B cell (primary cell): ENCODE measurements around the gene HHATL. TPM values are rescaled to one million over a fixed set of nuclear protein-coding genes. Genes with fewer than 3 reads are reported as not detected.

Experiments
- ATAC-seq: fragments of 200-7000 bp; cut with Tn5 transposase; one replicate; pipeline ENCODE4 v1.10.0; 2021; ENCODE audit warnings: low read depth, mild to moderate bottlenecking, moderate number of reproducible peaks, moderate library complexity
- CTCF ChIA-PET: fragments of 350-600 bp; sonication (Branson Sonifier 250); formaldehyde crosslinking; loops from one replicate; lab custom pipeline; 2021; ENCODE audit warnings: antibody characterized with exemption, inconsistent platforms; lab: Charles Lee
- POLR2A ChIA-PET: fragments of 350-600 bp; sonication (Branson Sonifier 250); formaldehyde crosslinking; loops from one replicate; lab custom pipeline; 2021; ENCODE audit warnings: antibody characterized with exemption; lab: Charles Lee
- DNase-seq: peaks from one replicate; pipeline ENCODE4 v3.0.0; 2013
- H2AFZ ChIP-seq: 2 replicates; pipeline ENCODE4 v1.6.1; 2012; ENCODE audit warnings: mild to moderate bottlenecking, low read depth, low read length; ENCODE audit not compliant: insufficient read depth, poor library complexity, severe bottlenecking
- H3K27ac ChIP-seq, 2 donors: 1 replicate in 1 of 2; 2 replicates in 1 of 2; pipeline ENCODE4 v1.5.1; 2012 to 2013; ENCODE audit warnings: low read length in 2 of 2, mild to moderate bottlenecking in 2 of 2, moderate library complexity in 1 of 2
- H3K27me3 ChIP-seq, 4 experiments: fragments of 200-600 bp in 1 of 4; sonication (generic) in 1 of 4; replicated peaks in 1 of 4; 1 replicate in 2 of 4; 2 replicates in 2 of 4; pipeline versions ENCODE4 v1.6.1 to v1.7.0; 2013 to 2016; ENCODE audit warnings: low read length in 3 of 4, mild to moderate bottlenecking in 2 of 4, mixed read lengths in 1 of 4, moderate library complexity in 1 of 4; ENCODE audit not compliant: insufficient read depth in 4 of 4, control insufficient read depth in 3 of 4; ENCODE audit errors: control extremely low read depth in 1 of 4
- H3K36me3 ChIP-seq, 2 experiments: replicated peaks in 1 of 2; 1 replicate in 1 of 2; 2 replicates in 1 of 2; pipeline versions ENCODE4 v1.6.1 to v1.7.1; 2013; ENCODE audit warnings: low read length in 1 of 2; ENCODE audit not compliant: insufficient read depth in 2 of 2, control insufficient read depth in 1 of 2; ENCODE audit errors: control extremely low read depth in 1 of 2, extremely low read depth in 1 of 2
- H3K4me1 ChIP-seq, 2 donors: fragments of 200-600 bp in 1 of 2; sonication (generic) in 1 of 2; 1 replicate in 1 of 2; 2 replicates in 1 of 2; pipeline versions ENCODE4 v1.5.1 to v1.6.1; 2013 to 2017; ENCODE audit warnings: low read length in 2 of 2; ENCODE audit not compliant: control insufficient read depth in 2 of 2, insufficient read depth in 2 of 2
- H3K4me2 ChIP-seq: replicated peaks from 2 replicates; pipeline ENCODE3; 2012; ENCODE audit warnings: mild to moderate bottlenecking, low read depth, low read length; ENCODE audit not compliant: poor library complexity, severe bottlenecking
- H3K4me3 ChIP-seq, 5 experiments: fragments of 200-600 bp in 1 of 5; sonication (generic) in 1 of 5; 1 replicate in 3 of 5; 2 replicates in 2 of 5; pipeline versions ENCODE4 v1.5.1 to v1.7.0; 2011 to 2016; ENCODE audit warnings: low read length in 4 of 5, mild to moderate bottlenecking in 4 of 5, low read depth in 2 of 5, control low read depth in 1 of 5, moderate library complexity in 1 of 5; ENCODE audit not compliant: insufficient read depth in 1 of 5; ENCODE audit errors: control extremely low read depth in 1 of 5, extremely low read depth in 1 of 5
- H3K79me2 ChIP-seq: fragments of 200-600 bp; sonication (generic); one replicate; pipeline ENCODE4 v1.6.0; 2016; ENCODE audit warnings: low read length; ENCODE audit not compliant: control insufficient read depth, insufficient read depth
- H3K9ac ChIP-seq: fragments of 200-600 bp; sonication (generic); 2 replicates; pipeline ENCODE4 v1.6.1; 2017; ENCODE audit warnings: mild to moderate bottlenecking, low read length, moderate library complexity
- H3K9me3 ChIP-seq, 3 donors: one replicate each; pipeline versions ENCODE4 v1.6.1 to v1.7.1; 2013; ENCODE audit warnings: low read length in 2 of 3; ENCODE audit not compliant: control insufficient read depth in 2 of 3, insufficient read depth in 1 of 3; ENCODE audit errors: control extremely low read depth in 1 of 3
- H4K20me1 ChIP-seq: 2 replicates; pipeline ENCODE4 v1.6.0; 2012; ENCODE audit warnings: mild to moderate bottlenecking, low read length; ENCODE audit not compliant: insufficient read depth, control insufficient read depth, poor library complexity, severe bottlenecking
- H3K27ac Mint-ChIP-seq: one replicate; pipeline ENCODE4 v1.8.0; 2021; ENCODE audit warnings: mixed read lengths
- H3K27me3 Mint-ChIP-seq: one replicate; pipeline ENCODE4 v1.8.0; 2021; ENCODE audit warnings: mixed read lengths
- H3K4me1 Mint-ChIP-seq: one replicate; pipeline ENCODE4 v1.8.0; 2021; ENCODE audit warnings: mixed read lengths
- H3K4me3 Mint-ChIP-seq: one replicate; pipeline ENCODE4 v1.8.0; 2021; ENCODE audit warnings: mixed read lengths
- H3K9me3 Mint-ChIP-seq: one replicate; pipeline ENCODE4 v1.8.0; 2022; ENCODE audit warnings: mixed read lengths; ENCODE audit not compliant: insufficient read depth
- CTCF ChIP-seq: fragments of 200-600 bp; IDR thresholded peaks from one replicate; pipeline ENCODE4 v1.8.0; 2022; ENCODE audit warnings: antibody characterized with exemption, mild to moderate bottlenecking
- EZH2 ChIP-seq: IDR thresholded peaks from 2 replicates; pipeline ENCODE4 v1.6.1; 2012; ENCODE audit warnings: borderline replicate concordance, low read depth, mild to moderate bottlenecking, moderate library complexity, low read length; ENCODE audit not compliant: insufficient read depth, poor library complexity, severe bottlenecking
- WGBS: methylation state at CpG from one replicate; pipeline ENCODE4 v1.1.5; 2013; ENCODE audit warnings: missing lambda C conversion rate; ENCODE audit not compliant: insufficient coverage; 5-methylcytosine and 5-hydroxymethylcytosine counted together
- intact Hi-C: fragments of 100-400 bp; cut with micrococcal nuclease; formaldehyde crosslinking; loops from one replicate; pipeline ENCODE4 v1.10.0; 2022
- polyA plus RNA-seq: library from polyadenylated mRNA; depleted of rRNA; stranded (reverse); fragments of >200 nt; gene quantifications from 2 replicates; pipeline ENCODE4 v1.2.3, GENCODE V29; 2012
- total RNA-seq, 2 donors: library from RNA; stranded (reverse); fragments of 120-200 nt in 1 of 2; gene quantifications; 1 replicate in 1 of 2; 2 replicates in 1 of 2; pipeline versions ENCODE4 v1.2.3 to v1.2.4, GENCODE V29; 2013 to 2022

HHATL gene
- total and polyA plus RNA-seq, 2 donors (not counting 1 experiment from before 2014, with no cell fraction given) = not detected

- peaks cover 26% of the 10 kb centered on the region for H3K27me3 Mint-ChIP-seq
- H3K9me3 ChIP-seq = no peaks in the 10 kb centered on the region
- H3K27me3 ChIP-seq = no peaks in the 10 kb centered on the region
- no peak for ATAC-seq
- DNase-seq = no peak
- no peaks in the 10 kb centered on the region for H3K79me2 ChIP-seq
- POLR2A ChIA-PET = no interaction called here
- WGBS = 100% methylated on average over 1 of the region's 1 CpG
- H2AFZ ChIP-seq = no peak overlapping the region
- no peak overlapping the region for H3K4me3 Mint-ChIP-seq
- H4K20me1 ChIP-seq = no peaks in the 10 kb centered on the region
- no peak overlapping the region for H3K27ac Mint-ChIP-seq
- H3K4me3 ChIP-seq = no peak overlapping the region
- intact Hi-C loops = no loop called here
- H3K4me1 Mint-ChIP-seq = no peaks in the 10 kb centered on the region
- H3K4me1 ChIP-seq = no peaks in the 10 kb centered on the region
- H3K4me2 ChIP-seq = no peak overlapping the region
- no peak overlapping the region for H3K9ac ChIP-seq
- H3K27ac ChIP-seq = no peak overlapping the region
- no peak for TF ChIP-seq CTCF
- no peak for TF ChIP-seq EZH2
- H3K36me3 ChIP-seq = no peaks in the 10 kb centered on the region
- CTCF ChIA-PET = no interaction called here
- H3K9me3 Mint-ChIP-seq = no peaks in the 10 kb centered on the region
Observed at GRCh38 chr3:42721690-42722089, 19.1 kb upstream of the HHATL start.

GRCh38 chr3:42720126-42720525 is 17.5 kb upstream of the HHATL start:
- Histone ChIP-seq H3K9ac (no peak overlapping the region), H4K20me1 (no peaks in the 10 kb centered on the region), H3K4me1 (no peaks in the 10 kb centered on the region), H3K9me3 (no peaks in the 10 kb centered on the region), H3K36me3 (no peaks in the 10 kb centered on the region), H2AFZ (no peak overlapping the region), H3K4me3 (no peak overlapping the region), H3K79me2 (no peaks in the 10 kb centered on the region), H3K27me3 (no peaks in the 10 kb centered on the region), H3K27ac (no peak overlapping the region), H3K4me2 (no peak overlapping the region)
- ChIA-PET POLR2A (no interaction called here), CTCF (no interaction called here)
- Mint-ChIP-seq H3K9me3 (no peaks in the 10 kb centered on the region), H3K4me3 (no peak overlapping the region), H3K27me3 (peaks cover 26% of the 10 kb centered on the region), H3K4me1 (no peaks in the 10 kb centered on the region), H3K27ac (no peak overlapping the region)
- ATAC-seq (no peak), DNase-seq (no peak)
- intact Hi-C loops = no loop called here
- 100% methylated on average over 1 of the region's 4 CpGs for WGBS
- no peak for TF ChIP-seq EZH2
- TF ChIP-seq CTCF = no peak
